Measurements from ENCODE around the gene PKM. TPM values are rescaled to one million over a fixed set of nuclear protein-coding genes. Genes with fewer than 3 reads are reported as not detected.

The PKM gene
- total RNA-seq: 820 and 1,418 TPM in 2 replicates

DNA sequence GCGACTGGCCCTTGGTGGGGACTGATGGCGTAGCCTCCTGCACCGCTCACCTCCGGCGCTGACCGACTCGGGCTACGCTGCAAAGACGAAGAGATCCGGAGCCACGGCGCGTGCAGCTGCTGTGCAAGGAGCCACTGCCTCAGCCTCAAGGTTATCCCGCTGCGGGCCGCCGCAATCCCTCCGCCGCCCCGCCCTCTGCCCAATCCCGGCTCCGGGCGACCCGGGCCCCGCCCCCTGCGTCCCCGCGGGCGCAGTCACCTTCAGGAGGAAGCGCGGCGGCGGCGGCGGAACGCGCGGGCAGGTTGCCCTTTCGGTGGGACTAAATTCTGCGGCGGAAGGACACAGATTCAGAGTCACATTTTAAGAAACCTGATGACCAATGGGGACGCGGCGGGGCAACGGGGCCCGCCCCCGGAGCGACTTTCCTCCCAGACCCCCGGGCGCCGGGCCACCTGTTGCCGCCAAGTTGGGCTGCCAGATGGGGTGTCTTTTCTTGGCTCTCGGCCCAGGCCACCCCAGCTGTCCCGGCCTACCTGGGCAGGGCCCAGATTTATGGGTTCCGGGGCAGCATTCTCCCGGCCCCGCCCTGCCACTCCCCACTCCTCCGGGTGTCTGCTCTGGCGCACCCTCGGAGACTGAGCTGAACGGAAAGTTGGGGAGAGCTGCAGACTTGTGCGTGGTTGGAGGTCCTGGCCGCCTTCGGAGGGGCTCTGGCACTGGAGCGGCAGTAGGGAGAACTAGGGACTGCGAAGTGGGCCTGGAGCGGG, at the start of gene PKM:
Gene PKM, minus strand, starts transcription at position 125 of the 767 bp plus-strand sequence. CDS start 12,093 bp downstream, outside the sequence.

DNA sequence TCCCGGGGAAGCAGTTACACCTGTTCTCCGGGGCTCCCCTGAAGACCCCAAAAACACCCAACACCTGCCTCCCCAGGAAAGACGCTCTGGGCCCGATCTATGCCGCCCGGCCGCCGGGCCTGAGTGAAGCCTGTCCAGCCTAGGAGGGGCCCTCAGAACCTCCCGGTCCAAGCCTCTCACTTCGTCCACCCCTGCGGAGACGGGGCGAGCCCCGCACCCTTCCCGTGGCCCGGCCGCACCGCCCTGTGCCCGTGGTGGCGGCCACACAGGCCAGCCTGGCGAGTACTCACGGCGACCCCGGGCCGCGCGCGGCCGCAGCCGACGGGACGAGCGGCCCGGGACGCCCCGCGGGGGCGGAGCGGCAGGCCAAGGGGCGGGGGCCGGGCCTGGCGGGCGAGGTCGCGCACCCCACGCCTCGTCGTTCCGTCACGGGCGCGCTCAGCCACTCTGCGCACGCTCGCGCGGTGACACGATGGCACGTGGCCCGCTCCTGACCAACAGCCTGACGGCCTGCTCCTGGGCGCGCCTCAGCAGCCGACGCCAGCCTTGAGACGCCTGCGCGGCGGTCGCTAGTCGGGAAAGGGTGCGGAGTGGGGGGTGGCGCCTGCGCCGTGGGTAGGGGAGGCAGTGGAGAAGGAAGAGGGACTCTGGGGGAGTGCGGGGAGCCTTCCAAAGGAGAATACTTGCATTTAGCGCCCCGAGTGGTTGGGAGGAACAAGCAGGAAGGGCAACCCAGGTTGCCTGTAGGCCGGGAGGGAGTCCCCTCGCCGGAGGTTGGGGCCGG, 41.4 kb upstream of the PKM start, which contains the start of gene PARP6:
Gene PARP6, minus strand, starts transcription at position 342 of the 784 bp plus-strand sequence. CDS start 5,077 bp downstream, outside the sequence.

DNA sequence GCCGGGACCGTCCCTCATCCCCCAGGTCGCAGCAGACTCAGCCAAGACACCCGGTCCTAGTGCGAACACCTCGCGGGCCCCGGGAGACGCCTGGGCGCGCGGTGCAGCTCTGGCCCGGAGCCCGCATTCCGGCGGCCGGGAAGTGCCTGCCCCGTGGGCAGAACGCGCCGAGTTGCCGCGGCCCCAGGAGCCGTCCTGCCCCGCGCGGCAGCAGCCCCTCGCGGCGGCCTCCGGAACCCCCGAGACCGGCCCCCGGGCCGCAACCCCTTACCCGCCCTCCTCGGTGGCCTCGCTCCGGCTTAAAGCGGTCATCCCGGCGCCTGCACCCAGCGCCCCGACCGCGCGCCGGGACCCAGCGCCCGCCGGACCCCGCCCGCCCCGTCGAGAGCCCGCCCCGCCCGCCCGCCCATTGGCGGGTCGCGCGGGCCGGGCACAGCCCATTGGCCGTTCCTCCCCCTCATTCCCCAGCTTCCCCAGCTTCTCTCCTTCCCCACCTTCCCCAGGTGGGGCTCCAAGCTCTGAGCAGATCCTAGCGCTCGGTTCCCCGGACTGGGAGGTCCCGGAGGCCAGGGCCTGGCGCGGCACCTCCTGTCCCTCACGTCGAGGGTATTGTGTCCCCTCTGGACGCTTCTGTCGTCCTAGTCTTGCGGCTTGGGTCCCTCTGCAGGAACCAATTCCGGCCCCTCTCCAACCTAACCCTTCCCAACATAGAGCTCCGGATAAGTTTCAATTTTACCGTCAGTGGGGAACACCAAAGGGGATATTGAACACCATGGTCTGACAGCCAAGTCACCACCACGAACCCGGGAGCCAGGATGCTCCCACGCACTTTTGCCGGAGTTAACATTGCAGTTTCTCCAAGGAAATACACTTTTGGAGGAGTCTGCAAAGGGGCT, 33.3 kb downstream of the PKM start, which contains the start of gene GRAMD2A:
Gene GRAMD2A, minus strand, starts transcription at position 328 of the 896 bp plus-strand sequence.

Other genes with a start within 250 kb of the PKM start
- 19.6 and 46.9 TPM in 2 replicates for gene MYO9A, start 113.0 kb downstream of the PKM start, total RNA-seq
- gene SENP8, start 112.8 kb downstream of the PKM start, total RNA-seq: 0.97 and 2.3 TPM in 2 replicates
- 0.16 and 0.19 TPM in 2 replicates for gene GRAMD2A, start 33.4 kb downstream of the PKM start, total RNA-seq
- 7.8 and 21.5 TPM in 2 replicates for gene PARP6, start 41.4 kb upstream of the PKM start, total RNA-seq
- gene CELF6, start 89.0 kb upstream of the PKM start, total RNA-seq: 0.06 TPM in 1 of 2 replicates, not detected in the other
- gene HEXA, start 144.8 kb upstream of the PKM start, total RNA-seq: 57.5 and 90.6 TPM in 2 replicates
- gene TMEM202, start 167.1 kb upstream of the PKM start, total RNA-seq: not detected in 2 replicates
- gene ARIH1, start 243.1 kb upstream of the PKM start, total RNA-seq: 13.8 and 112 TPM in 2 replicates